ENCODE results near the gene HEATR3. TPM values are rescaled to one million over a fixed set of nuclear protein-coding genes. Genes with fewer than 3 reads are reported as not detected.

HEATR3 gene
- total and polyA plus RNA-seq, 2 of the 8 experiments (the other 6 are each of a cell fraction or from before 2014, with no cell fraction given) = 13.0 to 29.2 TPM

- 71% methylated on average over 2 of the region's 2 CpGs; no CpG with 5 or more reads in 1 of the 2 experiments for WGBS, 2 experiments (ENCODE audit: extremely low coverage in 1 of 2, insufficient coverage in 1 of 2, insufficient read length in 1 of 2, insufficient replicate concordance in 2 of 2, low coverage in 1 of 2, low lambda C conversion rate in 2 of 2, missing lambda C conversion rate in 1 of 2)
- H3K4me2 ChIP-seq (ENCODE audit: insufficient read depth in 1 of 2, low read depth in 2 of 2, low read length in 2 of 2) = no peak overlapping the region
- no peak overlapping the region for H4K5ac ChIP-seq (ENCODE audit: insufficient read length, low read depth, low read length)
- H3K18ac ChIP-seq (ENCODE audit: extremely low read depth, low read length) = no peak overlapping the region
- ChIA-PET POLR2A (ENCODE audit: partially characterized antibody) (no interaction called here), CTCF (ENCODE audit: partially characterized antibody) (no interaction called here)
- H3K9ac ChIP-seq (replicated peaks in 1 of 4; ENCODE audit: extremely low read depth in 1 of 4, low read depth in 3 of 4, low read length in 3 of 4) = no peak overlapping the region
- H2AFZ ChIP-seq (ENCODE audit: low read length) = no peak overlapping the region
- no peak overlapping the region for H3K4ac ChIP-seq (replicated peaks; ENCODE audit: insufficient read length, low read depth, low read length)
- H2BK5ac ChIP-seq (ENCODE audit: low read depth, low read length) = no peak overlapping the region
- DNase-seq (ENCODE audit: low read depth in 1 of 2, low spot score in 2 of 2) = no peak
- no peaks in the 10 kb centered on the region for H3K79me2 ChIP-seq (ENCODE audit: control insufficient read depth in 1 of 2, insufficient read depth in 2 of 2, low read length in 2 of 2)
- H2AK5ac ChIP-seq (ENCODE audit: low read depth, low read length) = no peak overlapping the region
- H4K91ac ChIP-seq (replicated peaks; ENCODE audit: insufficient read length, low read length) = no peak overlapping the region
- H3K56ac ChIP-seq (replicated peaks; ENCODE audit: insufficient read length, low read depth, low read length) = no peak overlapping the region
- H3K36me3 ChIP-seq (ENCODE audit: control insufficient read depth in 2 of 4, insufficient read depth in 4 of 4, low read length in 3 of 4) = no peaks in the 10 kb centered on the region
- H2BK15ac ChIP-seq (ENCODE audit: low read length) = no peak overlapping the region
- no peaks in the 10 kb centered on the region for H3K79me1 ChIP-seq (ENCODE audit: low read depth, low read length)
- H3K4me3 ChIP-seq (ENCODE audit: extremely low read depth in 1 of 4, insufficient read depth in 2 of 4, low read depth in 3 of 4, low read length in 4 of 4) = no peak overlapping the region
- no peak for TF ChIP-seq ZNF274 (IDR thresholded peaks at IDR 0.05; ENCODE audit: borderline replicate concordance, extremely low read depth, low read length)
- TF ChIP-seq CREB1 (IDR thresholded peaks at IDR 0.05) = no peak
- no peak for TF ChIP-seq GABPA (IDR thresholded peaks at IDR 0.05; ENCODE audit: borderline replicate concordance, insufficient read depth, low read length)
- no peak for TF ChIP-seq RAD21 (IDR thresholded peaks at IDR 0.05 in 1 of 2, conservative IDR thresholded peaks at IDR 0.05 in 1 of 2; ENCODE audit: low read depth in 2 of 2, low read length in 2 of 2)
- no peak for TF ChIP-seq RXRA (IDR thresholded peaks at IDR 0.05; ENCODE audit: insufficient read depth, low read depth, low read length)
- TF ChIP-seq SIX5 (IDR thresholded peaks at IDR 0.05; ENCODE audit: low read depth, low read length) = no peak
- no peak for TF ChIP-seq SAP30 (IDR thresholded peaks at IDR 0.05; ENCODE audit: insufficient read depth, insufficient replicate concordance, low read length)
- TF ChIP-seq YY1 (IDR thresholded peaks at IDR 0.05; ENCODE audit: low read depth, low read length) = no peak
- no peak for TF ChIP-seq POLR2AphosphoS5 (IDR thresholded peaks at IDR 0.05; ENCODE audit: low read depth, low read length)
- no peak for TF ChIP-seq CTCF (IDR thresholded peaks at IDR 0.05; ENCODE audit: control extremely low read depth in 1 of 3, insufficient read depth in 1 of 3, low read depth in 1 of 3, low read length in 3 of 3)
- TF ChIP-seq CHD1 (IDR thresholded peaks at IDR 0.05; ENCODE audit: low read depth, low read length) = no peak
- no peak for FAIRE-seq
- no peaks in the 10 kb centered on the region; a peak in 1 of 7 replicates for H3K27me3 ChIP-seq (replicated peaks in 1 of 4; ENCODE audit: control insufficient read depth in 3 of 4, extremely low read depth in 1 of 4, insufficient read depth in 3 of 4, low read length in 3 of 4)
- H4K8ac ChIP-seq (ENCODE audit: extremely low read depth, insufficient read depth, low read length) = no peak overlapping the region
- no peak overlapping the region for H3K27ac ChIP-seq (ENCODE audit: low read depth, low read length)
- H2BK120ac ChIP-seq (replicated peaks; ENCODE audit: low read depth, low read length) = no peak overlapping the region
- H3K14ac ChIP-seq (ENCODE audit: insufficient read length) = no peak overlapping the region
- no peak overlapping the region for H2BK12ac ChIP-seq (ENCODE audit: low read depth, low read length)
- no peak overlapping the region for H3K23ac ChIP-seq (ENCODE audit: insufficient read length)
- H3K4me1 ChIP-seq (replicated peaks in 1 of 4; ENCODE audit: control insufficient read depth in 3 of 4, insufficient read depth in 4 of 4, low read length in 3 of 4) = peaks cover 0 to 3% (median 0%) of the 10 kb centered on the region in 4 experiments; a peak in 1 of 7 replicates
- no peaks in the 10 kb centered on the region for H3K23me2 ChIP-seq (ENCODE audit: low read depth, low read length)
- no peaks in the 10 kb centered on the region for H3K9me3 ChIP-seq (ENCODE audit: insufficient read depth in 2 of 2, low read depth in 1 of 2, low read length in 1 of 2)
- H2BK20ac ChIP-seq (ENCODE audit: low read length) = no peak overlapping the region
- no peaks in the 10 kb centered on the region for H4K20me1 ChIP-seq (replicated peaks in 1 of 2; ENCODE audit: control insufficient read depth in 1 of 2, insufficient read depth in 2 of 2, low read length in 2 of 2)
Observed at GRCh38 chr16:50050802-50051201, 15.0 kb upstream of the HEATR3 start.
